Osteoblast (primary cell): ENCODE measurements around the gene DMRT1. TPM values are rescaled to one million over a fixed set of nuclear protein-coding genes. Genes with fewer than 3 reads are reported as not detected.

Source experiments
- DNase-seq: peaks from one replicate; pipeline ENCODE4 v3.0.0; 2011; ENCODE audit warnings: low spot score, mixed read lengths; ENCODE audit not compliant: insufficient read length; ENCODE audit errors: missing footprints
- H2AFZ ChIP-seq: 2 replicates; pipeline ENCODE4 v1.6.0; 2011; ENCODE audit warnings: mild to moderate bottlenecking, low read length
- H3K27ac ChIP-seq: 2 replicates; pipeline ENCODE4 v1.5.1; 2011; ENCODE audit warnings: mild to moderate bottlenecking, low read depth, low read length, moderate library complexity
- H3K27me3 ChIP-seq: 2 replicates; pipeline ENCODE4 v1.6.0; 2012; ENCODE audit warnings: mild to moderate bottlenecking, control low read depth, inconsistent platforms, low read length, moderate library complexity; ENCODE audit not compliant: insufficient read depth
- H3K36me3 ChIP-seq: 2 replicates; pipeline ENCODE4 v1.5.1; 2011; ENCODE audit warnings: mild to moderate bottlenecking, low read length, control low read depth, moderate library complexity; ENCODE audit not compliant: insufficient read depth
- H3K4me1 ChIP-seq: 2 replicates; pipeline ENCODE4 v1.5.1; 2011; ENCODE audit warnings: mild to moderate bottlenecking, low read length, control low read depth, moderate library complexity; ENCODE audit not compliant: insufficient read depth
- H3K4me2 ChIP-seq: 2 replicates; pipeline ENCODE4 v1.6.0; 2011; ENCODE audit warnings: mild to moderate bottlenecking, low read length; ENCODE audit not compliant: insufficient read depth
- H3K4me3 ChIP-seq: fragments of 200-600 bp; sonication (generic); 3 replicates; pipeline ENCODE4 v1.5.1; 2012; ENCODE audit warnings: mild to moderate bottlenecking, low read length, inconsistent platforms; ENCODE audit not compliant: insufficient read depth
- H3K79me2 ChIP-seq: 2 replicates; pipeline ENCODE4 v1.6.0; 2012; ENCODE audit warnings: mild to moderate bottlenecking, low read length, control low read depth, inconsistent platforms; ENCODE audit not compliant: insufficient read depth
- H3K9me3 ChIP-seq: 2 replicates; pipeline ENCODE4 v1.5.1; 2011; ENCODE audit warnings: low read depth, low read length, control low read depth
- H4K20me1 ChIP-seq: 2 replicates; pipeline ENCODE4 v1.6.0; 2012; ENCODE audit warnings: mild to moderate bottlenecking, low read length, control low read depth; ENCODE audit not compliant: insufficient read depth
- CTCF ChIP-seq: IDR thresholded peaks from 2 replicates; pipeline ENCODE4 v1.5.1; 2011; ENCODE audit warnings: mild to moderate bottlenecking, low read depth, low read length, moderate library complexity; ENCODE audit errors: extremely low read depth
- total RNA-seq: library from RNA; depleted of rRNA; stranded (reverse); fragments of >200 nt; gene quantifications from 2 replicates; pipeline ENCODE4 v1.2.3, GENCODE V29; 2012

The DMRT1 gene
- total RNA-seq, 1 donor: not detected

- no peak overlapping the region for H3K4me3 ChIP-seq
- no peak for DNase-seq
- H3K27me3 ChIP-seq: peaks cover 11% of the 10 kb centered on the region
- TF ChIP-seq CTCF: no peak
- no peaks in the 10 kb centered on the region for H3K4me1 ChIP-seq
- no peak overlapping the region for H3K4me2 ChIP-seq
- H3K36me3 ChIP-seq: no peaks in the 10 kb centered on the region
- H2AFZ ChIP-seq: no peak overlapping the region
- H3K79me2 ChIP-seq: no peaks in the 10 kb centered on the region
- H3K9me3 ChIP-seq: no peaks in the 10 kb centered on the region
- H3K27ac ChIP-seq: no peak overlapping the region
- no peaks in the 10 kb centered on the region for H4K20me1 ChIP-seq
Measured at GRCh38 chr9:962023-962422, 120.5 kb downstream of the DMRT1 start.

DNA sequence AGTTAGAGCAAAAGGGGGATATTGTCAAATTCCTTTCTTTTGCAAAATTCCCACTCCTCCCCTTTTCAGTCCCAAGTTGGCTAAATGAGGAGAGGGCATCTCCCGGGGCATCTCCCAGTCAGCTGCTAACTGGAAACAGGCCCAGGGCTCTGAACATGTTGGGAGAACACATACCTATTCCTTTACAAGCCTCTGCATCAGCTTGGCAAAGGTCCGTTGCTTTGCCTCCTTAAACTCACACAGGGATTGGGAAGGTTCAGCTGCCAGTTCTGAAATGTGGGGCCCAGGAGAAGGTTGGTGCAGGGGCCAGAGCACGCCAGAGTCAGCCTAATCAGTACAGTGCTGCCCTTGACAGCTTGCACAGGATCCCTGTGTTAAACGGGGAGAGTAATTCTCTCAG is 124.0 kb downstream of the DMRT1 start:
- Histone ChIP-seq H3K4me1 (no peaks in the 10 kb centered on the region), H3K36me3 (no peaks in the 10 kb centered on the region), H3K9me3 (no peaks in the 10 kb centered on the region), H4K20me1 (no peaks in the 10 kb centered on the region), H3K27ac (no peak overlapping the region), H3K27me3 (peaks cover 17% of the 10 kb centered on the region), H3K4me2 (no peak overlapping the region), H3K79me2 (no peaks in the 10 kb centered on the region), H2AFZ (no peak overlapping the region), H3K4me3 (no peak overlapping the region)
- no peak for TF ChIP-seq CTCF
- no peak for DNase-seq

- Histone ChIP-seq H3K4me3 (no peak overlapping the region), H3K27me3 (peaks cover 24% of the 10 kb centered on the region), H4K20me1 (no peaks in the 10 kb centered on the region), H3K36me3 (no peaks in the 10 kb centered on the region), H3K4me2 (no peak overlapping the region), H3K79me2 (no peaks in the 10 kb centered on the region), H2AFZ (no peak overlapping the region), H3K27ac (no peak overlapping the region), H3K4me1 (no peaks in the 10 kb centered on the region), H3K9me3 (no peaks in the 10 kb centered on the region)
- no peak for TF ChIP-seq CTCF
- DNase-seq: no peak
Measured at GRCh38 chr9:966870-967269, 125.4 kb downstream of the DMRT1 start.

DNA sequence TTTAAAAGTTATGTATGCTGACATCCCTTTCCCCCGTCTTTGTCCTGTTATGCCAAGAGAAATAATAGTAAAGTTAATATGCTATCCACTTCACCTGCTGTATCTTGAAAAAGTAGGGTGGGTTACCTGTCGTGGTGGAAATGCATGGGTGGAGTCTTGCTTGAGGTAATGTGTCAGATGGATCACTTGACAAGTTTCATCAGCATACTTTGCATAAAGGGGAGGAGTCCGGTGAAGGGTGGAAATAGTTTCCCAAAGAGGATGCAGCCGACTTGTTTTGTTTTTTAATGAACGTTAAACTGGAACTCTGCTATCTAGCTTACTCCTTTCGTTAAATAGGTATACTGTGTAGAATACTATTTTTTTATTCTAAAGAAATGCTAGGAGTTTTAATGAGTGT is 125.9 kb downstream of the DMRT1 start:
- Histone ChIP-seq H3K79me2 (no peaks in the 10 kb centered on the region), H3K27ac (no peak overlapping the region), H3K27me3 (peaks cover 30% of the 10 kb centered on the region), H2AFZ (no peak overlapping the region), H3K4me3 (no peak overlapping the region), H4K20me1 (no peaks in the 10 kb centered on the region), H3K9me3 (no peaks in the 10 kb centered on the region), H3K4me2 (peak overlapping the region; percentile 2), H3K4me1 (no peaks in the 10 kb centered on the region), H3K36me3 (no peaks in the 10 kb centered on the region)
- no peak for DNase-seq
- TF ChIP-seq CTCF: no peak
